ENCODE measurements around the gene GHDC.

- no peak for TF ChIP-seq CTCF (conservative IDR thresholded peaks at IDR 0.05)
- TF ChIP-seq EZH2 (IDR thresholded peaks at IDR 0.05; ENCODE audit: low read depth), result no peak
These were observed 3.1 kb downstream of the GHDC start for GRCh38 chr17:42191275-42191608.
